K562 (cell line): ENCODE data around the gene SLC7A4. TPM values are rescaled to one million over a fixed set of nuclear protein-coding genes. Genes with fewer than 3 reads are reported as not detected.
A peak's percentile ranks its signal among the peaks of the same experiment; 100 is the strongest.

Source experiments
- CHD2 ChIP-seq: IDR thresholded peaks from 2 replicates; pipeline ENCODE4 v1.6.1; 2011; ENCODE audit warnings: low read depth, low read length
- ELF4 ChIP-seq: fragments of 450-650 bp; formaldehyde crosslinking; IDR thresholded peaks from 2 replicates; pipeline ENCODE4 v1.4.0; 2022; ENCODE audit warnings: missing genetic modification characterization
- ETS2 ChIP-seq: IDR thresholded peaks from 2 replicates; pipeline ENCODE4 v1.6.1; 2016; ENCODE audit warnings: borderline replicate concordance, missing genetic modification characterization, mild to moderate bottlenecking, moderate library complexity, missing compliant biosample characterization; ENCODE audit not compliant: poor library complexity, severe bottlenecking
- HMGXB4 ChIP-seq: sonication (generic); formaldehyde crosslinking; IDR thresholded peaks from 2 replicates; pipeline ENCODE4 v1.8.1; 2023; ENCODE audit warnings: mild to moderate bottlenecking, missing genetic modification reagents
- JUND ChIP-seq, 2 experiments: IDR thresholded peaks; 2 replicates in 1 of 2; 3 replicates in 1 of 2; pipeline ENCODE4 v1.6.1; 2011; ENCODE audit warnings: borderline replicate concordance in 2 of 2, low read depth in 2 of 2, low read length in 2 of 2, improper control_type of control experiment in 1 of 2, missing biosample characterization in 1 of 2, missing genetic modification characterization in 1 of 2, missing genetic modification reagents in 1 of 2
- KAT7 ChIP-seq: sonication (generic); formaldehyde crosslinking; IDR thresholded peaks from 2 replicates; pipeline ENCODE4 v1.8.0; 2022; ENCODE audit warnings: missing genetic modification reagents, mild to moderate bottlenecking, borderline replicate concordance
- SETDB1 ChIP-seq: IDR thresholded peaks from one replicate; pipeline ENCODE4 v1.6.1; 2012; ENCODE audit warnings: low read length, control low read depth, inconsistent platforms
- YY1 ChIP-seq, 3 experiments: IDR thresholded peaks; 2 replicates each; pipeline ENCODE4 v1.6.1; 2011; ENCODE audit warnings: low read length in 2 of 3, mild to moderate bottlenecking in 2 of 3, moderate library complexity in 2 of 3, borderline replicate concordance in 1 of 3, control low read depth in 1 of 3, low read depth in 1 of 3; ENCODE audit not compliant: insufficient read depth in 3 of 3, insufficient replicate concordance in 2 of 3, control insufficient read depth in 1 of 3, insufficient read length in 1 of 3; ENCODE audit errors: extremely low read depth in 1 of 3
- ZBTB17 ChIP-seq: fragments of 450-650 bp; formaldehyde crosslinking; IDR thresholded peaks from 2 replicates; pipeline ENCODE4 v1.4.0; 2020; ENCODE audit warnings: mild to moderate bottlenecking
- ZBTB9 ChIP-seq: fragments of 450-650 bp; formaldehyde crosslinking; IDR thresholded peaks from 2 replicates; pipeline ENCODE4 v1.4.0; 2020; ENCODE audit warnings: mild to moderate bottlenecking, moderate library complexity
- ZFP30 ChIP-seq: fragments of 250-450 bp; sonication (Bioruptor Pico); IDR thresholded peaks from 2 replicates; pipeline ENCODE4 v1.8.0; 2022; ENCODE audit warnings: moderate library complexity, mild to moderate bottlenecking, inconsistent platforms, borderline replicate concordance
- ZNF212 ChIP-seq: fragments of 450-650 bp; formaldehyde crosslinking; IDR thresholded peaks from 2 replicates; pipeline ENCODE4 v1.4.0; 2020; ENCODE audit warnings: mild to moderate bottlenecking
- ZNF3 ChIP-seq: fragments of 250-450 bp; sonication (Bioruptor Pico); IDR thresholded peaks from 2 replicates; pipeline ENCODE4 v1.5.0; 2021; ENCODE audit warnings: mild to moderate bottlenecking, moderate library complexity
- ZNF444 ChIP-seq: fragments of 250-450 bp; sonication (Bioruptor Pico); IDR thresholded peaks from 2 replicates; pipeline ENCODE4 v1.4.0; 2020; ENCODE audit warnings: mild to moderate bottlenecking, moderate library complexity
- ZNF76 ChIP-seq: fragments of 250-450 bp; sonication (Bioruptor Pico); IDR thresholded peaks from 2 replicates; pipeline ENCODE4 v1.4.0; 2020; ENCODE audit warnings: mild to moderate bottlenecking, moderate library complexity, borderline replicate concordance
- polyA plus RNA-seq, 8 experiments: library from polyadenylated mRNA; depleted of rRNA in 4 of 8; stranded (reverse) in 5 of 8; unstranded in 3 of 8; fragments of >200 nt; fragmentation: Nextera tagmentation in 2 of 8; fragmentation: Illumina TruSeq in 1 of 8; extraction: Ambion mirVana in 2 of 8; extraction: Trizol in 1 of 8; gene quantifications; 2 replicates each; pipeline versions ENCODE4 v1.2.1 to v1.2.3, GENCODE V29; 2011 to 2014; ENCODE audit warnings: inconsistent platforms in 1 of 8, missing spikeins in 1 of 8
- total RNA-seq, 7 experiments: library from RNA; depleted of rRNA in 6 of 7; stranded (reverse); fragments of >200 nt in 6 of 7; fragmentation: Illumina TruSeq in 2 of 7; extraction: Trizol in 2 of 7; gene quantifications; 2 replicates each; pipeline versions ENCODE4 v1.2.1 to v1.2.3, GENCODE V29; 2011 to 2021; ENCODE audit warnings: low replicate concordance in 1 of 7
- TF ChIP-seq, protein P1 (sequence below): fragments of 250-450 bp; sonication (Bioruptor Pico); IDR thresholded peaks from 2 replicates; pipeline ENCODE4 v1.4.0; 2020; ENCODE audit warnings: borderline replicate concordance
- TF ChIP-seq, protein P2 (sequence below): fragments of 450-650 bp; formaldehyde crosslinking; IDR thresholded peaks from 2 replicates; pipeline ENCODE4 v1.4.0; 2020; ENCODE audit warnings: mild to moderate bottlenecking, moderate library complexity

The SLC7A4 gene
- total and polyA plus RNA-seq, 9 of the 15 experiments (the other 6 are each of a cell fraction or from before 2014, with no cell fraction given) = not detected

DNA sequence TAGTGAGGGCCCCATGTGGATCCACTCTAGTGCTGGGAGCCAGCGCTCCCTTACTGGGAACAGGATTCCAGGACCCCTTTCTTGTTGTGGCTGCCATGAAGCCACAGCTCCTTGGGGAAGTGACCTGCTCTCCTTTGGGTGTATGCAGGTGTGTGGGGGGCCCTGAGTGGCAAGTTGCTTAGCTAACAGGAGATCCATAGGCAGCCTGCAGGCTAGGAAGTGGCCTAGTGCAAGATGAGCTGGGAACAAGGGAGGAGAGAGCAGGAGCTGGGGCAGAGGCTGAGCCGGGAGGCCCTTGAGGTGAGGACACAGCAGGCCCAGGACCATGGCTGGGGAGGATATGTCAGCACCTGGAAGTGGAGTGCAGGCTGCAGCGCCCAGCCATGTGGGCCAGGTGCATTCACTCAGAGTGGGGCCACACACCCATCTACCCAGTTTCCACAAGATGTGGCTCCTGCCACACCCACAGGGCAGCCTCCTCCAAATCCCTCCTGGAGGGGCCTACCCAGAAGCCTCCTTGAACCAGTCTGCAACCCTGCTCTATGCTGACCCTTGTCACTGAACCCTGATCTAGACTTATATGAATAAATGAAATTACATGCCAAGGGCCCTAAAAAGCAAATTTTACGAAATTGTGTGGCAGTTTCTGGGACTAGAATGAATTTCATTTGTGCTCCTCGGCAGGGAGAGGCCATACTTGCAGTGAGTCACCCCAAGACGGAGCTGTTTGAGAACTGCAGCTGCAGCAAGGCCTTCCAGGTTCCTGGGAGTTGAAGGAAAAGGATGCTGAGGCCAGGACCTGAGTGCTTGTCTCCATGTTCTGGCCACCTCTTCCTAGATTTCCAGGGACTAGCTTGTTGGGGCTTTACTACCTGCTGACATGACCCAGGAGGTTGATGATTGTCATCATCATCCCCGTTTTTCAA lies 33.7 kb downstream of the SLC7A4 start (continued):
- TF ChIP-seq ZFP30 (CRISPR knock-in tag) = no peak
- TF ChIP-seq JUND (IDR thresholded peaks at IDR 0.05; ENCODE audit: borderline replicate concordance, low read depth, low read length) = peak; percentile 43; the same call in 1 of the 2 replicates
- no peak for TF ChIP-seq JUND (tag; IDR thresholded peaks at IDR 0.05; ENCODE audit: borderline replicate concordance, low read depth, low read length)
- 0 out of 2 replicates have a peak, but pooled peaks have one; percentile 8 for TF ChIP-seq HMGXB4 (CRISPR knock-in tag)
- peak; percentile 75 for TF ChIP-seq ELF4 (CRISPR knock-in tag)
- no peak for TF ChIP-seq KAT7 (CRISPR knock-in tag)
- no peak for TF ChIP-seq ZNF3
- TF ChIP-seq ZNF444 (CRISPR knock-in tag) = no peak
- TF ChIP-seq, protein P1, sequence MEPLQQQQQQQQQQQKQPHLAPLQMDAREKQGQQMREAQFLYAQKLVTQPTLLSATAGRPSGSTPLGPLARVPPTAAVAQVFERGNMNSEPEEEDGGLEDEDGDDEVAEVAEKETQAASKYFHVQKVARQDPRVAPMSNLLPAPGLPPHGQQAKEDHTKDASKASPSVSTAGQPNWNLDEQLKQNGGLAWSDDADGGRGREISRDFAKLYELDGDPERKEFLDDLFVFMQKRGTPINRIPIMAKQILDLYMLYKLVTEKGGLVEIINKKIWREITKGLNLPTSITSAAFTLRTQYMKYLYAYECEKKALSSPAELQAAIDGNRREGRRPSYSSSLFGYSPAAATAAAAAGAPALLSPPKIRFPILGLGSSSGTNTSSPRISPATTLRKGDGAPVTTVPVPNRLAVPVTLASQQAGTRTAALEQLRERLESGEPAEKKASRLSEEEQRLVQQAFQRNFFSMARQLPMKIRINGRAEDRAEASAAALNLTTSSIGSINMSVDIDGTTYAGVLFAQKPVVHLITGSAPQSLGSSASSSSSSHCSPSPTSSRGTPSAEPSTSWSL = 0 out of 2 replicates have a peak, but pooled peaks have one; percentile 64
- peak; percentile 5; the same call in 1 of the 2 replicates for TF ChIP-seq ZNF212
- peak; percentile 44; the same call in 1 of the 2 replicates for TF ChIP-seq ZBTB9 (CRISPR knock-in tag)
- peak; percentile 79 for TF ChIP-seq ZNF76 (CRISPR knock-in tag)
- peak; percentile 14; the same call in 1 of the 2 replicates for TF ChIP-seq CHD2
- peak in 1 of 3 experiments; percentile 54 for TF ChIP-seq YY1 (IDR thresholded peaks at IDR 0.05; ENCODE audit: borderline replicate concordance in 1 of 3, control insufficient read depth in 1 of 3, extremely low read depth in 1 of 3, insufficient read depth in 3 of 3, insufficient read length in 1 of 3, insufficient replicate concordance in 2 of 3, low read depth in 1 of 3, low read length in 2 of 3)
- TF ChIP-seq, protein P2, sequence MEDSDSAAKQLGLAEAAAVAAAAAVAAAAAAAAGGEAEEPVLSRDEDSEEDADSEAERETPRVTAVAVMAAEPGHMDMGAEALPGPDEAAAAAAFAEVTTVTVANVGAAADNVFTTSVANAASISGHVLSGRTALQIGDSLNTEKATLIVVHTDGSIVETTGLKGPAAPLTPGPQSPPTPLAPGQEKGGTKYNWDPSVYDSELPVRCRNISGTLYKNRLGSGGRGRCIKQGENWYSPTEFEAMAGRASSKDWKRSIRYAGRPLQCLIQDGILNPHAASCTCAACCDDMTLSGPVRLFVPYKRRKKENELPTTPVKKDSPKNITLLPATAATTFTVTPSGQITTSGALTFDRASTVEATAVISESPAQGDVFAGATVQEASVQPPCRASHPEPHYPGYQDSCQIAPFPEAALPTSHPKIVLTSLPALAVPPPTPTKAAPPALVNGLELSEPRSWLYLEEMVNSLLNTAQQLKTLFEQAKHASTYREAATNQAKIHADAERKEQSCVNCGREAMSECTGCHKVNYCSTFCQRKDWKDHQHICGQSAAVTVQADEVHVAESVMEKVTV = peak; percentile 16; the same call in 1 of the 2 replicates
- TF ChIP-seq SETDB1 = peak; percentile 54
- peak; percentile 66; the same call in 1 of the 2 replicates for TF ChIP-seq ZBTB17 (CRISPR knock-in tag)
- TF ChIP-seq ETS2 (tag) = no peak
